GM12878 (cell line): Measurements from ENCODE around the gene PIMREG.

Experiments used
- FOXK2 ChIP-seq: fragments of 450-650 bp; IDR thresholded peaks from 2 replicates; pipeline ENCODE4 v1.6.1; 2017; ENCODE audit warnings: mild to moderate bottlenecking, moderate library complexity
- TF ChIP-seq, protein P1 (sequence below): IDR thresholded peaks from 2 replicates; pipeline ENCODE4 v1.6.1; 2011; ENCODE audit warnings: borderline replicate concordance, low read depth, mild to moderate bottlenecking, moderate library complexity, mixed read lengths, low read length; ENCODE audit not compliant: insufficient read depth; ENCODE audit errors: extremely low read length

- TF ChIP-seq, protein P1, sequence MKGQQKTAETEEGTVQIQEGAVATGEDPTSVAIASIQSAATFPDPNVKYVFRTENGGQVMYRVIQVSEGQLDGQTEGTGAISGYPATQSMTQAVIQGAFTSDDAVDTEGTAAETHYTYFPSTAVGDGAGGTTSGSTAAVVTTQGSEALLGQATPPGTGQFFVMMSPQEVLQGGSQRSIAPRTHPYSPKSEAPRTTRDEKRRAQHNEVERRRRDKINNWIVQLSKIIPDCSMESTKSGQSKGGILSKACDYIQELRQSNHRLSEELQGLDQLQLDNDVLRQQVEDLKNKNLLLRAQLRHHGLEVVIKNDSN, result no peak
- no peak for TF ChIP-seq FOXK2
These were observed 37.8 kb downstream of the PIMREG start for GRCh38 chr17:6482105-6482455.
